ENCODE data around the gene CHD2.
A peak's percentile ranks its signal among the peaks of the same experiment; 100 is the strongest.

CHD2 gene

GRCh38 chr15:92883876-92884435 is 16.2 kb upstream of the CHD2 start:
- peak overlapping the region; percentile 97 to 100 (median 100) for H3K27ac ChIP-seq

GRCh38 chr15:92884436-92885223 is 15.5 kb upstream of the CHD2 start:
- Histone ChIP-seq H3K27ac (peak overlapping the region; percentile 97 to 100 (median 100)), H3K4me3 (peak overlapping the region; percentile 77 to 95 (median 84))

More at GRCh38 chr15:92883876-92884435, 16.2 kb upstream of the CHD2 start:
- H3K4me3 ChIP-seq, result peak overlapping the region; percentile 77 to 95 (median 84)

GRCh38 chr15:92885224-92886041 is 14.7 kb upstream of the CHD2 start:
- Histone ChIP-seq H3K4me3 (peak overlapping the region; percentile 77 to 95 (median 84)), H3K27ac (peak overlapping the region in 20 of 21 experiments; percentile 97 to 100 (median 100))

- H3K27ac ChIP-seq, result peak overlapping the region in 17 of 21 experiments; percentile 32 to 100 (median 100)
- peak overlapping the region; percentile 77 to 95 (median 84) for H3K4me3 ChIP-seq
Measured at GRCh38 chr15:92886042-92886537, 14.0 kb upstream of the CHD2 start.

DNA sequence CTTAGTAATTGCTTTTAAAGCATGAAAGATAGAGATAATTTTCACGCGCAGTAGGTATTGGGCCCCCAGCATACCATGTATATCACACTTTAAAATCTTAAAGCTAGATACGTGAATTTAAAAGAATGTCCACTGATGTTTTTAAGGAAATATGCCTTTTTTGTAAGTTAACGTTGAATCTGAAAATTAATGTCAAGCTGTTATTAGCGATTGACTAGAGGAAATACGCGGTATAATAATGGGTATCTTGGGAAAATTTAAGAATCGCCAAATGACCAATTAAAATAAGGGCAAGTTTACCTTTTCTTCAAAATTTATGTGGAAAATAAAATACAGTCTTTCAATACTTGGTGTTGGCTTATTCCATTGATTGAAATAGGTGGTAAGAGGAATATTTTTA is 13.3 kb upstream of the CHD2 start:
- Histone ChIP-seq H3K4me3 (peak overlapping the region in 5 of 7 experiments; percentile 82 to 88 (median 84)), H3K27ac (peak overlapping the region in 16 of 21 experiments; percentile 2 to 100 (median 100))

- Histone ChIP-seq H3K27ac (peak overlapping the region in 14 of 21 experiments; percentile 4 to 100 (median 60)), H3K4me3 (peak overlapping the region in 2 of 7 experiments; percentile 11 to 85)
Measured at GRCh38 chr15:92887869-92888268, 12.3 kb upstream of the CHD2 start.

DNA sequence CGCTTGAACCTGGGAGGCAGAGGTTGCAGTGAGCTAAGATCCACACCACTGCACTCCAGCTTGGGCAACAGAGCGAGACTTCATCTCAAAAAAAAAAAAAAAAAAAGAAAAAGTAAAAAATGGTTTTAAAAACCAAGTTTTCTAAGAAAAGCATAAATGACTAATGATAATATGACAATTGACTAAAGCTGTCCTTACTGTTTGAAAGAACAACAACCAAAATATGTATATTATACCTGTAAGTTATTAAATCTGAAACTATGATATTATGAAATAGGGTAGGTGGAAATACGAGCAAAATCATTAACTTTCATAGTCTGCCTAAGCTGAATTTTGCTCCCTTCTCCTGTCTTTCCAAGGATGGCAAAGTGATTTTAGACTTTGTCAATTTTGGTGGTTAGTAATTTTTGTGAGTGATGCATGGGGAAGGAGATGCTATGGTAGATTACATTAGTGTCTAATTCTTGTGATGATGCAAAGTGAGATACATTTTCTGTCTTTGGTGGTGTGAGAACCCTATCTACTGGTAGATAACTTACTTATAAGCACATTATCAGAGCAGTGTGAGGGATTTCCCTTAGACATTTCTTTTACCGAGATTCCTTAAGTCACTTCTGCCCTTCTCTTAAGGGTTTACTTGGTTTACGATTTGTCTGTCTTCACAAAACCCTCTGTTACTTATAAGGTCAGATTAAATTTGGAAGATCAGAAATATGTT is 10.6 kb upstream of the CHD2 start:
- Histone ChIP-seq H3K27ac (peak overlapping the region in 1 of 21 experiments; percentile 15), H3K4me3 (no peak overlapping the region)

- Histone ChIP-seq H3K4me3 (no peak overlapping the region), H3K27ac (peak overlapping the region in 1 of 21 experiments; percentile 5)
Measured at GRCh38 chr15:92891533-92892200, 8.5 kb upstream of the CHD2 start.

GRCh38 chr15:92892201-92892555 is 7.9 kb upstream of the CHD2 start:
- no peak overlapping the region for H3K4me3 ChIP-seq
- H3K27ac ChIP-seq, result no peak overlapping the region

DNA sequence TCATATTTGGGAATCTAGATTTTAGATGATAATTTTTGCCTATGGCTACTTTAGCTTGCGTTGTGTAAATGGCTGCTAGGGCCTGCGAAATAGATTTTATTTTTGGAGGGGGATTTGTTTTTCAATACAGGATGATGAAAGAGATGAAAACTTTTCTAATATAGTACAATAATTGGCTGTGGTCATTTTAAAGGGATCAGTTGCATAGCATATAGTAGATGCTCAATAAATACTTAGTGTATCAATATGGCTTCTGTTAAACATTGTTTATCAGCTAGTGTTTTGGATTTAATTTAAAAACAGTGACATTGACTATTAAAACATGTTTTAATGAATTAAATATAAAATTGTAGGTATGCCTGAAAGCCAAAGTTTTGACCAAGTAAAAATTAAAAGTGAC is 6.9 kb upstream of the CHD2 start:
- Histone ChIP-seq H3K27ac (no peak overlapping the region), H3K4me3 (no peak overlapping the region)

DNA sequence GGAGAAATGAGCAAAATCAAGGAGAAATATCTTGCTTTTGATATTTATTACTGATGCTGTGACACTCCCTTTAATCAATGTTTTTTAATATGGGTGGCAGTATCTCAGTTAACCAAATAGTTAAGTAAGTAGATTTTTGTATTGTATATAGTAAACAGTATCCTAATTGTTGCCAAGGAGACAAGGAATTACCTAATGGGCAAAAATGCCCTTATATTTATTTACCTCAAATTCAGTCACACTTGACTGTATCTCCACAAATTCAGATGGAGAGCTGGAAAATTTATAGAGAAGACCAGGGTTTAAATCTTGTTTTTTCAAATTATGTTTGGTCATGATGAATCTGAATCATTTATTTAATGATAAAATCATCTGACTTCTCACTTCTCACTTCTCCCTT is 3.6 kb upstream of the CHD2 start:
- Histone ChIP-seq H3K4me3 (no peak overlapping the region), H3K27ac (peak overlapping the region in 3 of 21 experiments; percentile 1 to 62 (median 5))

DNA sequence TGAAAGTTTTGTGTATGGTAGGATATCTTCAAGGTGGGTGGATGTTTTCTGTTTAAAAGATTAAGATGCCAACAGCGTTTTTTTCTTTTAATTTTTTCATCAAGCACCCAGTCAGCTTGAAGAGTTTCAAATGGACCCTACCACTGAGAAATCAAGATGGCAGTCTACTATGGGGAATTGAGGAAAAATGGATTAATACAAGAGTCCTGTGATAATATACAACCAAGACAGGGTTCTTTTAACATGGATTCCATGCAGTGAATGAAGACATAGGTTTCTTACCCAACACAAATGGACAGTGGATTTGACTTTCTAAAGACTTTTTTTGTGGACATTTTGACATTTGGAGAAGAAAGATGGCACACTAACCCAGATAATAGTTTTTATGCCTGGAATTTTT is 2.5 kb upstream of the CHD2 start:
- Histone ChIP-seq H3K27ac (peak overlapping the region in 1 of 21 experiments; percentile 62), H3K4me3 (no peak overlapping the region)

- Histone ChIP-seq H3K27ac (peak overlapping the region in 5 of 21 experiments; percentile 10 to 99 (median 99)), H3K4me3 (no peak overlapping the region)
Measured at GRCh38 chr15:92898988-92899582, 1.0 kb upstream of the CHD2 start.

DNA sequence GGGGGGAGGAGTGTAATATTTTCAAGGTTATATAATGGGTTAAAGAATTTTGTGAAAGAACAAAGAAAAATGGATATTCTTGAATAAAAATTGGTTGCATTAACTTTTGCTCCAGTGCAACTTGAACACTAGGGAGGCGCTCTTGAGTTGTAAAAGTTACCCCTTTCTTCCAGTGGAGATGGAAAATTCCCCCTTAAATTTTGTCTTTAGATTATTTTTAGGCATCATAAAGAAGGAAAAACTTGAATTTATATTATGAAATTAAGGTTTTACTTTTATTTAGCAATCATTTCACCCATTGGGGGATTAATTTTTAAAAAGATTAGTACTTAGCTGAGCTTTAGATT is 550 bp upstream of the CHD2 start:
- H3K4me3 ChIP-seq, result peak overlapping the region in 5 of 7 experiments; percentile 42 to 67 (median 52)

GRCh38 chr15:92900731-92901071 is 577 bp downstream of the CHD2 start:
- Histone ChIP-seq H3K4me3 (peak overlapping the region; percentile 42 to 67 (median 55)), H3K27ac (peak overlapping the region; percentile 90 to 99 (median 97))

More for the DNA sequence above, 550 bp upstream of the CHD2 start:
- peak overlapping the region in 20 of 21 experiments; percentile 90 to 99 (median 97) for H3K27ac ChIP-seq

- Histone ChIP-seq H3K27ac (peak overlapping the region in 20 of 21 experiments; percentile 90 to 99 (median 97)), H3K4me3 (peak overlapping the region; percentile 42 to 67 (median 55))
Measured at GRCh38 chr15:92901072-92901761, 1.1 kb downstream of the CHD2 start.

DNA sequence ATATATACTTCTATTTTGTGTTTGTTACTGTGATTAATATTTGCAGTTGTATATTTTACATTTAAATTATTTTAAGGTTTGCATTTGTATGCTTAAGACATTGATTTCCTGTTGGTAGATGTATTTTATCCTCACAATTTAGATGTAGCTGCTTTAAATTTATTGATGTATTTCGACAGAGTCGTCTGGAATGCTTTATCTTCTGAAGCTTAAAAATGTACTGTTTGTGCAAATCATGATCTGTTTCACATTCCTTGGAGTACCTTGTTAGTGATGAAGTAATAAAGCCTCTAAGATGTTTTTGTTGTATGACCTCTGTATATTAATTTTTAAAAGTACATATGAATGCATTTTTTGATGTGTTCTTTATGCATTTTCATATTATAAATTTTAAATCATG is 1.9 kb downstream of the CHD2 start:
- peak overlapping the region; percentile 42 to 67 (median 55) for H3K4me3 ChIP-seq
- peak overlapping the region in 19 of 21 experiments; percentile 90 to 99 (median 97) for H3K27ac ChIP-seq
